ENCODE measurements around the gene AOPEP. TPM values are rescaled to one million over a fixed set of nuclear protein-coding genes. Genes with fewer than 3 reads are reported as not detected.

AOPEP gene
- total RNA-seq, 2 donors from 2014 or later = 81.5 to 224 TPM

DNA sequence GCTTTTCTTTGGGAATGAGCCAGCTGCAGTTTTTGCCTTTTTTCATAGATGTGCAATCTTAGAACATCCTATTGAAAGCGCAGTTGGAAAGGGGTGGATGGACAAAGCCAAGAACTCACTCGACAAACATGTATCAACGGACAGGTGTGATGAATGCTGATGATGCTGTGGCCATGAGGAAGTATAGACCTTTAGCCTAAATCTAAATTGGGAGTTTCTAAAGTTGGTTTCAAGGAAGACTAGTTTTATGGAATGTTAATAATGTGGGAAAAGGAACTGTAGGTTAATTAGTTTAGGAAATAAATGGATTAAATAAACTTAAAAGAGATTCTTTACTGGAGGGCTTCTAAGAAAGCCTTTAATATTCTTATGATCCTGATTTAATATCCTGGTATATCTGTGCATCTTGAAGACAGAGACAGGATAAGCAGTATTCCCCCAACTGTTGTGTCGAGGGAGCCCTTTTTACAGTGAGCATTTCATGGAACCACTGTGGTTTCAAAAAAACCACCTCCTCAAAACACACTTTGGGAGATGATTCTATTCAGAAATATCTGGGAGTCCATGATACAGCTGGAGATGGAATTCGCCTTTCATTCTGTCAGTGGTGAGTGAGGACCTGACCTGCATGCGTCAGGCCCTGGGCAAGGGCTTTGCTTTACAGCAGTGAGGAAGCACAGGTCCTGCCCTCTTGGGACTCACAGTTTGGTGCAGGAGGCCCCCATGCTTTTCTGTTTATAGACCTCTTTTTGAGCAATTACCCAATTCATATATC is 82.6 kb downstream of the AOPEP start:
- Histone ChIP-seq H3K4me3 (no peak overlapping the region), H3K36me3 (replicated peaks in 1 of 2; ENCODE audit: insufficient read depth in 1 of 2, low read depth in 2 of 2) (no peaks in the 10 kb centered on the region), H3K27ac (no peak overlapping the region), H3K4me1 (peaks cover 13% of the 10 kb centered on the region), H3K27me3 (no peaks in the 10 kb centered on the region), H3K9me3 (no peaks in the 10 kb centered on the region)
- TF ChIP-seq POLR2A (IDR thresholded peaks at IDR 0.05) = no peak
- TF ChIP-seq, protein P1, sequence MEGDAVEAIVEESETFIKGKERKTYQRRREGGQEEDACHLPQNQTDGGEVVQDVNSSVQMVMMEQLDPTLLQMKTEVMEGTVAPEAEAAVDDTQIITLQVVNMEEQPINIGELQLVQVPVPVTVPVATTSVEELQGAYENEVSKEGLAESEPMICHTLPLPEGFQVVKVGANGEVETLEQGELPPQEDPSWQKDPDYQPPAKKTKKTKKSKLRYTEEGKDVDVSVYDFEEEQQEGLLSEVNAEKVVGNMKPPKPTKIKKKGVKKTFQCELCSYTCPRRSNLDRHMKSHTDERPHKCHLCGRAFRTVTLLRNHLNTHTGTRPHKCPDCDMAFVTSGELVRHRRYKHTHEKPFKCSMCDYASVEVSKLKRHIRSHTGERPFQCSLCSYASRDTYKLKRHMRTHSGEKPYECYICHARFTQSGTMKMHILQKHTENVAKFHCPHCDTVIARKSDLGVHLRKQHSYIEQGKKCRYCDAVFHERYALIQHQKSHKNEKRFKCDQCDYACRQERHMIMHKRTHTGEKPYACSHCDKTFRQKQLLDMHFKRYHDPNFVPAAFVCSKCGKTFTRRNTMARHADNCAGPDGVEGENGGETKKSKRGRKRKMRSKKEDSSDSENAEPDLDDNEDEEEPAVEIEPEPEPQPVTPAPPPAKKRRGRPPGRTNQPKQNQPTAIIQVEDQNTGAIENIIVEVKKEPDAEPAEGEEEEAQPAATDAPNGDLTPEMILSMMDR (IDR thresholded peaks at IDR 0.05) = no peak
- no peak for DNase-seq
- no peak for ATAC-seq
- WGBS, 2 donors = 93 to 94% methylated on average over 6 of the region's 6 CpGs
- intact Hi-C loops (cut with DNase I) = loop anchor here (10.0 kb wide), 1 partner anchor 46 kb away; no protein-coding TSS in a partner anchor

DNA sequence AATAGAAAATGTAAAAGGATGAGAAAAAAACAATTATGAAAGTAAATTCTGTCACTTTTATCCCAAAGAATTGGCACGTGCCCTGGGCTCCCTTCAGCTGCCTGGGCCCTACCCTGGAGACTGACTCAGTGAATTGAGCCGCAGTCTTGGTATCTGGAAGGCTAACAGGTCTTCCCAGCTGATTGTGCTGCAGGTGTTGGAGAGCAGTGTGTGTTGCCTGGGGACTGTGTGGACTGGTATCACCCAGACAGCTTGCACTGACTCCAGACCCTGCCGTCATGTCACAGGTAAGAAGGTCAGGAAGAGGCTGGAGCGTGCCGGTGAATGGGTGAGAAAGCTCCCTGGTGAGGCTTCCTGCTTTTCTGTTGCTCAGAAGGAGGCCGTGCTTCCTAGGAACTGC is 83.3 kb downstream of the AOPEP start:
- ATAC-seq (no peak), DNase-seq (no peak)
- no peak overlapping the region for H3K27ac ChIP-seq
- intact Hi-C loops (cut with DNase I) = loop anchor here (10.0 kb wide), 1 partner anchor 45 kb away; no protein-coding TSS in a partner anchor
- no peak for TF ChIP-seq POLR2A (IDR thresholded peaks at IDR 0.05)
- TF ChIP-seq, protein P1 (IDR thresholded peaks at IDR 0.05) = no peak
- no peak overlapping the region for H3K4me3 ChIP-seq
- H3K27me3 ChIP-seq = no peaks in the 10 kb centered on the region
- H3K4me1 ChIP-seq = peaks cover 12% of the 10 kb centered on the region
- H3K9me3 ChIP-seq = no peaks in the 10 kb centered on the region
- WGBS, 2 donors = 92 to 95% methylated on average over 6 of the region's 6 CpGs
- H3K36me3 ChIP-seq (replicated peaks in 1 of 2; ENCODE audit: insufficient read depth in 1 of 2, low read depth in 2 of 2) = no peaks in the 10 kb centered on the region

DNA sequence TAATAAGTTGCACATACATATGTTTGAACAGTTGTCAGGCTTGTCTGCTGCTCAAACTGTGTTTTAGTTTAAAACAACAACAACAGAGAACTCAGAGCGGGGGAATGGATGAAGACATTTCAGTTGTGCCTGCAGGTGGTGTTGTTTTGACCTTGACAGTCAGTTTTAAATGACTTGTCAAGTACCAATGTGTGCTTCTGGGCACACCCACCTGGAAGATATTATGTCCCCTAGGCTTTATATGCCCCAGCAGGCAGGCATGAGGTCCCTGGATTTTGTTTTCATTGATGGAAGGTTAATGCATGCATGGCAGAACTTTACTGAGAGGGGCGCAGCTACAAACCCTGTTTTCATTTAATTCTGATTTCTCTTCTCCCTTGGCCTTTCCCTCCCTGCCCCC is 84.6 kb downstream of the AOPEP start:
- H3K4me3 ChIP-seq = no peak overlapping the region
- no peak overlapping the region for H3K27ac ChIP-seq
- DNase-seq (no peak), ATAC-seq (no peak)
- H3K36me3 ChIP-seq (replicated peaks in 1 of 2; ENCODE audit: insufficient read depth in 1 of 2, low read depth in 2 of 2) = no peaks in the 10 kb centered on the region
- intact Hi-C loops (cut with DNase I) = no loop called here
- no peaks in the 10 kb centered on the region for H3K27me3 ChIP-seq
- peaks cover 7% of the 10 kb centered on the region for H3K4me1 ChIP-seq
- 100% methylated on average over 2 of the region's 2 CpGs for WGBS, 2 donors
- no peak for TF ChIP-seq POLR2A (IDR thresholded peaks at IDR 0.05)
- TF ChIP-seq, protein P1 (IDR thresholded peaks at IDR 0.05) = peak in 2 of 7 experiments; percentile 7 to 9
- H3K9me3 ChIP-seq = no peaks in the 10 kb centered on the region

DNA sequence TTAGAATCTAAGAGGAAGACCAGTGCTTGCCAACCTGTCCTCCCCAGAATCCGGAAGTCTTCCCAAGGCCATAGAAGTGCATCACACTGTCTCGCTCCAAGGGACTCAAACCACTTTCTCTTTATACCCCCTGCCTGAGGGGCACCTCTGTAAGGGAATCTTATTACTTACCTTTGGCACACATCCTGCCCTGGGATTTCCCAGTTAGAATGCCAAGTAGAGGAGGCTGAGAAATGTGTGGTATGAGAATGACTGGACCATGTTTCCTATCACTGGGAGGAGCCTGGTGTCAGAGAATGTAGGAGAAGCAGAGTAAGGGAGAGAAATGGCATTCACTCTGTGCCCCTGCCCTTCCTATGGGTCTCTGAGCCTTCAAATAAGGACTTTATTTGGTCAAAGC is 85.8 kb downstream of the AOPEP start:
- TF ChIP-seq, protein P1 (IDR thresholded peaks at IDR 0.05) = no peak
- no peak for TF ChIP-seq POLR2A (IDR thresholded peaks at IDR 0.05)
- WGBS, 2 donors = 53 to 71% methylated on average over 2 of the region's 2 CpGs
- Histone ChIP-seq H3K36me3 (replicated peaks in 1 of 2; ENCODE audit: insufficient read depth in 1 of 2, low read depth in 2 of 2) (no peaks in the 10 kb centered on the region), H3K9me3 (no peaks in the 10 kb centered on the region), H3K4me3 (no peak overlapping the region), H3K27me3 (no peaks in the 10 kb centered on the region), H3K27ac (peak overlapping the region in 1 of 4 donors; percentile 44), H3K4me1 (no peaks in the 10 kb centered on the region)
- intact Hi-C loops (cut with DNase I) = no loop called here
- ATAC-seq = peak; percentile 77
- DNase-seq = peak in 2 of 4 donors; percentile 31 to 47

DNA sequence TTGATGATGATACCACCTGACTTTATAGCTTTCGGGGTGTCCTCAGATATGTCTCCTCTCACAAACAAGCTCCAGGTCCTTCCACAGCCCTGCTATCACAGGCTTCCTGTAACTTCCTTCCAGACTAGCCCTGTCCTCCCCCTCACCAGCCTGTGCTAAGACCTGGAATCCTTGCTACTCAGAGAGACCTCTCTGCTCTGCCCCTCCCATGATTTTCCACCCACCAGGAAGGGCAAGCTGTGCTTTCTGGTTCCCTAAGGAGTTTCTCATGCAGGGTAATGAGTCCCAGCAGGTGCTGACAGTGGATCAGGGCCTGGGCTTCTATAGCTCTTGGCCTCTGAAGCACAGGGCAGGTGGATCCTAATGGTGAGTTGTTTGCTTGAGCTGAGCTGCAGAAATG is 86.9 kb downstream of the AOPEP start:
- no peak for ATAC-seq
- no peak overlapping the region for H3K27ac ChIP-seq
- intact Hi-C loops (cut with DNase I) = no loop called here
- no peak for DNase-seq
- no peaks in the 10 kb centered on the region for H3K9me3 ChIP-seq
- 87 to 100% methylated on average over 1 of the region's 1 CpG for WGBS, 2 donors
- TF ChIP-seq, protein P1 (IDR thresholded peaks at IDR 0.05) = no peak
- TF ChIP-seq POLR2A (IDR thresholded peaks at IDR 0.05) = no peak
- no peaks in the 10 kb centered on the region for H3K27me3 ChIP-seq
- no peak overlapping the region for H3K4me3 ChIP-seq
- no peaks in the 10 kb centered on the region for H3K36me3 ChIP-seq (replicated peaks in 1 of 2; ENCODE audit: insufficient read depth in 1 of 2, low read depth in 2 of 2)
- H3K4me1 ChIP-seq = no peaks in the 10 kb centered on the region
